Hepatocyte (in vitro differentiated cells): ENCODE results near the gene PHYKPL.

Experiments used
- EZH2 ChIP-seq: fragments of 200-600 bp; sonication (generic); IDR thresholded peaks from 2 replicates; pipeline ENCODE4 v1.6.1; 2016; ENCODE audit warnings: antibody characterized with exemption, mild to moderate bottlenecking, borderline replicate concordance
- EZH2phosphoT487 ChIP-seq: fragments of 200-600 bp; sonication (generic); IDR thresholded peaks from one replicate; pipeline ENCODE4 v1.6.1; 2018; ENCODE audit warnings: antibody characterized with exemption, mild to moderate bottlenecking, low read depth, moderate library complexity; ENCODE audit not compliant: unreplicated experiment, severe bottlenecking
- TF ChIP-seq, protein P1 (sequence below): fragments of 200-600 bp; sonication (generic); IDR thresholded peaks from 2 replicates; pipeline ENCODE4 v1.5.1; 2016; ENCODE audit warnings: antibody characterized with exemption, mild to moderate bottlenecking; ENCODE audit not compliant: poor library complexity

DNA sequence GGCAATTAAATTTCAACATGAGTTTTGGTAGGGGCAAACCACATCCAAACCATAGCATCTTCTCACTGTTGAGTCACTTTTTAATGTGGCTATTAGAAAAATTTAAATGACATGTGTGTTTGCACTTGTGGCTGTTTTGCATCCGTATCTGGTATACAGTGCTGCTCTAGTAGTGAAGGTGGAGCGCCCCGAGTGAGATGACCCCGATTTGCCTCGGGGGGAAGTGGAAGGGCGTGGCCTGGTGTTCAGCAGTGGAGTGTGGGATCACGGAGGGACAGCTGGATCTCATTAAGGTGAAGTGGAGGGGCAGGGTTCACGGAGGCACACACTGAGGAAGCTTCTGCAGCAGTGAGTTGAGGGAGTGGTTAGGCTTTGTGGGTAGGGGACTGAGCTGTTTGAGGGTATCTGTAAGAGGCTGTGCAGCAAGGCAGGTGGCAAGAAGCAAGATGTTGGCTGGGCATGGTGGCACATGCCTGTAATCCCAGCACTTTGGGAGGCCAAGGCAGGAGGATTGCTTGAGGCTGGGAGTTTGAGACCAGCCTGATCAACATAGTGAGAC, 39.3 kb downstream of the PHYKPL start:
- TF ChIP-seq, protein P1, sequence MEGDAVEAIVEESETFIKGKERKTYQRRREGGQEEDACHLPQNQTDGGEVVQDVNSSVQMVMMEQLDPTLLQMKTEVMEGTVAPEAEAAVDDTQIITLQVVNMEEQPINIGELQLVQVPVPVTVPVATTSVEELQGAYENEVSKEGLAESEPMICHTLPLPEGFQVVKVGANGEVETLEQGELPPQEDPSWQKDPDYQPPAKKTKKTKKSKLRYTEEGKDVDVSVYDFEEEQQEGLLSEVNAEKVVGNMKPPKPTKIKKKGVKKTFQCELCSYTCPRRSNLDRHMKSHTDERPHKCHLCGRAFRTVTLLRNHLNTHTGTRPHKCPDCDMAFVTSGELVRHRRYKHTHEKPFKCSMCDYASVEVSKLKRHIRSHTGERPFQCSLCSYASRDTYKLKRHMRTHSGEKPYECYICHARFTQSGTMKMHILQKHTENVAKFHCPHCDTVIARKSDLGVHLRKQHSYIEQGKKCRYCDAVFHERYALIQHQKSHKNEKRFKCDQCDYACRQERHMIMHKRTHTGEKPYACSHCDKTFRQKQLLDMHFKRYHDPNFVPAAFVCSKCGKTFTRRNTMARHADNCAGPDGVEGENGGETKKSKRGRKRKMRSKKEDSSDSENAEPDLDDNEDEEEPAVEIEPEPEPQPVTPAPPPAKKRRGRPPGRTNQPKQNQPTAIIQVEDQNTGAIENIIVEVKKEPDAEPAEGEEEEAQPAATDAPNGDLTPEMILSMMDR = no peak
- TF ChIP-seq EZH2 = no peak
- TF ChIP-seq EZH2phosphoT487 = no peak
